Cardiac muscle cell (in vitro differentiated cells and primary cell): ENCODE measurements around the gene SENP7. TPM values are rescaled to one million over a fixed set of nuclear protein-coding genes. Genes with fewer than 3 reads are reported as not detected.

ENCODE experiments used
- DNase-seq, 2 donors: peaks; one replicate each; pipeline versions ENCODE4 v3.0.0 to v3.0.0-alpha.2; 2010 to 2017; ENCODE audit warnings: low read depth in 1 of 2, low spot score in 1 of 2
- H3K27ac ChIP-seq: fragments of 200-600 bp; sonication (generic); 2 replicates; pipeline ENCODE4 v1.5.1; 2016
- H3K27me3 ChIP-seq: fragments of 200-600 bp; sonication (generic); 2 replicates; pipeline ENCODE4 v1.6.0; 2016; ENCODE audit warnings: control low read depth
- H3K36me3 ChIP-seq: fragments of 200-600 bp; sonication (generic); 2 replicates; pipeline ENCODE4 v1.5.1; 2016; ENCODE audit warnings: control low read depth
- H3K4me1 ChIP-seq: fragments of 200-600 bp; sonication (generic); 2 replicates; pipeline ENCODE4 v1.8.1; 2017; ENCODE audit warnings: low read depth, mild to moderate bottlenecking, mixed run types
- H3K4me3 ChIP-seq: fragments of 200-600 bp; sonication (generic); 2 replicates; pipeline ENCODE4 v1.5.1; 2016; ENCODE audit warnings: mild to moderate bottlenecking
- H3K9me3 ChIP-seq: fragments of 200-600 bp; sonication (generic); 2 replicates; pipeline ENCODE4 v1.5.1; 2017; ENCODE audit warnings: low read depth, mild to moderate bottlenecking, control low read depth
- polyA plus RNA-seq: library from polyadenylated mRNA; unstranded; fragments of >200 nt; fragmentation: Nextera tagmentation; extraction: Ambion mirVana; gene quantifications from 2 replicates; pipeline ENCODE4 v1.2.1, GENCODE V29; 2016
- total RNA-seq: library from RNA; depleted of rRNA; stranded (reverse); fragments of >200 nt; gene quantifications from 2 replicates; pipeline ENCODE4 v1.2.3, GENCODE V29; 2016
- TF ChIP-seq, protein P1 (sequence below): IDR thresholded peaks from 2 replicates; pipeline ENCODE4 v1.5.1; 2012; ENCODE audit warnings: low read depth, mild to moderate bottlenecking, low read length

The SENP7 gene
- total and polyA plus RNA-seq, 2 experiments from 2014 or later, result 8.2 to 18.9 TPM

DNA sequence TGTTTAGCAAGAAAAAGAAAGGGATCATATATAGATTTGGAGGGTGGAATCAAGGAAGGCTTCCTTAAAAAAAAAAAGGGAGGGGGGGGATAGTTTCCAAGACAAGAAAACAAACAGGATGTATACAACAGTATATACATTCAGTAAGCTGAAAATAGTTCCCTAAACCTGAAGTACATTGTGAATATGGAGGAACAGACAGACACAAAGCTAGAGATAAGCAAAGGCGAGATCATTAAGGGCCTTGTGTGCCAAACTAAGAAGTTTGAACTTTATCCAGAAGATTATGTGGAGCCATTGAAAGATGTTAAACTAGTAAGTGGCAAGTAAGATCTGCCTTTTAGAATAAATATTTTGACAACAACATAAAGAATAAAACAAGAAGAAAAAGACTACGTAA lies 99.4 kb downstream of the SENP7 start:
- Histone ChIP-seq H3K36me3 (no peaks in the 10 kb centered on the region), H3K4me1 (no peaks in the 10 kb centered on the region), H3K27ac (no peak overlapping the region), H3K27me3 (no peaks in the 10 kb centered on the region), H3K4me3 (no peak overlapping the region), H3K9me3 (no peaks in the 10 kb centered on the region)
- TF ChIP-seq, protein P1, sequence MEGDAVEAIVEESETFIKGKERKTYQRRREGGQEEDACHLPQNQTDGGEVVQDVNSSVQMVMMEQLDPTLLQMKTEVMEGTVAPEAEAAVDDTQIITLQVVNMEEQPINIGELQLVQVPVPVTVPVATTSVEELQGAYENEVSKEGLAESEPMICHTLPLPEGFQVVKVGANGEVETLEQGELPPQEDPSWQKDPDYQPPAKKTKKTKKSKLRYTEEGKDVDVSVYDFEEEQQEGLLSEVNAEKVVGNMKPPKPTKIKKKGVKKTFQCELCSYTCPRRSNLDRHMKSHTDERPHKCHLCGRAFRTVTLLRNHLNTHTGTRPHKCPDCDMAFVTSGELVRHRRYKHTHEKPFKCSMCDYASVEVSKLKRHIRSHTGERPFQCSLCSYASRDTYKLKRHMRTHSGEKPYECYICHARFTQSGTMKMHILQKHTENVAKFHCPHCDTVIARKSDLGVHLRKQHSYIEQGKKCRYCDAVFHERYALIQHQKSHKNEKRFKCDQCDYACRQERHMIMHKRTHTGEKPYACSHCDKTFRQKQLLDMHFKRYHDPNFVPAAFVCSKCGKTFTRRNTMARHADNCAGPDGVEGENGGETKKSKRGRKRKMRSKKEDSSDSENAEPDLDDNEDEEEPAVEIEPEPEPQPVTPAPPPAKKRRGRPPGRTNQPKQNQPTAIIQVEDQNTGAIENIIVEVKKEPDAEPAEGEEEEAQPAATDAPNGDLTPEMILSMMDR, result no peak
- no peak for DNase-seq

DNA sequence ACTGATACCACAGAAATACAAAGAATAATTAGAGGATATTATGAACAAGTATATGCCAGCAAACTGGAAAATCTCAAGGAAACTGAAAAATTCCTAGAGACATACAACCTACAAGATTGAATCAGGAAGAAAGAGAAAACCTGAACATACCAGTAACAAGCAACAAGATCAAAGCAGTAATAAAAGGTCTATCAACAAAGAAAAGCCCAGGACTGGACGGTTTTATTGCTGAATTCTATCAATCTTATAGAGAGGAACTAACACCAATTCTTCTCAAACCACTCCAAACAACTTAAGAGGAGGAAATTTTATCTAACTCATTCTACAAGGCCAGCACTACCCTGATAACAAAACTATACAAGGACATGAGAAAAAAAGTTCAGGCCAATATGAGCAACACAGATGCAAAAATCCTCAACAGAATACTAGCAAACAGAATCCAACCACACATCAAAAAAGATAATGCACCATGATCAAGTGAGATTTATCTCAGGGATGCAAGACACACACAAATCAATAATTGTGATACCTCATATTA lies 121.5 kb downstream of the SENP7 start:
- Histone ChIP-seq H3K4me1 (no peaks in the 10 kb centered on the region), H3K27ac (no peak overlapping the region), H3K4me3 (no peak overlapping the region), H3K9me3 (no peaks in the 10 kb centered on the region), H3K27me3 (no peaks in the 10 kb centered on the region), H3K36me3 (no peaks in the 10 kb centered on the region)
- TF ChIP-seq, protein P1, result no peak
- DNase-seq, result no peak

DNA sequence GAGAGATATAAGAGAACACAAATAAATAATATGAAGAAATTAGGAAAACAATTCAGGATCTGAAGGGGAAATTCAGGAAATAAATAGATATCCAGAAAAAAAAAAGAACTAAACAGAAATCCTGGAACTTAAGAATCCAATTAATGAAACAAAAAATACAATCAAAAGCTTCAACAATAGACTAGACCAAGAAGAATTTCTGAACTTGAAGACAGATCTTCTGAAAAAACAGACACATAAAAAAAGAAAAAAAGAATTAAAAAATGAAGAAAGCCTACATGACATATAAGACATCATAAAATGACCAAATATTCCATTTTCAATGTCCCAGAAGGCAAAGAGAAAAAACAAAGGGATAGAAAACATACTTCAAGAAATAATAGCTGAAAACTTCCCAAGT lies 124.3 kb downstream of the SENP7 start:
- H3K27ac ChIP-seq, result no peak overlapping the region
- H3K4me1 ChIP-seq, result no peaks in the 10 kb centered on the region
- no peak for DNase-seq
- no peaks in the 10 kb centered on the region for H3K9me3 ChIP-seq
- no peaks in the 10 kb centered on the region for H3K36me3 ChIP-seq
- no peak overlapping the region for H3K4me3 ChIP-seq
- no peaks in the 10 kb centered on the region for H3K27me3 ChIP-seq
- TF ChIP-seq, protein P1, result no peak

DNA sequence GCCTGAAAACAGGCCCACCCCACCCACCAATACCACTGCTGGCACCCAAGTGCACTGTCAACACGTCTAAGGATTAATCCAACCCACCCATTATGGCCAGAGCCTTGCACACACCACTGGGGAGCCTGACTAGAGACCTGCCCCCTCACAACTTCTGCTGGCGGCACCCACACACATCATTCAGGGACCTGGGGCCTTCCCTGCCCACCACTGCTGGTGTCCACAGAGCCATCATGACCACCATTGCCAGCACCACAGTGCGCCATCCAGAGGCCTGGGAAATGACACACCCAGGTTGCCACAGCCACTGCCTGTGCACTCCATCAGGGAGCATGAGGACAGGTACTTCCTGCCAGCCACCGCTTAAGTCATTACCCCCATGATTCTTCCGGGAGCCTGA lies 125.7 kb downstream of the SENP7 start:
- Histone ChIP-seq H3K27me3 (no peaks in the 10 kb centered on the region), H3K36me3 (no peaks in the 10 kb centered on the region), H3K4me3 (no peak overlapping the region), H3K4me1 (no peaks in the 10 kb centered on the region), H3K9me3 (no peaks in the 10 kb centered on the region), H3K27ac (no peak overlapping the region)
- TF ChIP-seq, protein P1, result no peak
- DNase-seq, result no peak

DNA sequence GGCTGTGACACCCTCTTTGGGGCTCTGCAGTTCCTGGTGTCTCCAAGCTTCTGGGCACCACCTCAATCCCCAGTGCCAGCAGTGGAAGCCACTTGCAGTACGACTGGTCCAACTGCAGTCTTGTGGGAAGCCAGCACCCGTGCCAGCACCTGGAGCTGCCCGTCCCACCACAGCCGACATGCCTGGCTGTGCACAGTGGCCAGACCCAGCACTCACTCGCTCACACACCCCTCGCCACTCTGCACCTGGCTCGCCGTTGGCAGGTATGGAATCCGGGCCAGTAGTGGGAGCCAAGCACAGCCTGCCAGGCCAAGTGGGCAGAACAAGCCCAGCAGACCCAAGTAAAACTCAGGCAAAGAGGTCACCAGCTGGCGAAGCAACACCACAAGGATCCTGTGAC lies 128.6 kb downstream of the SENP7 start:
- H3K27ac ChIP-seq, result no peak overlapping the region
- DNase-seq, result no peak
- no peaks in the 10 kb centered on the region for H3K27me3 ChIP-seq
- H3K4me1 ChIP-seq, result no peaks in the 10 kb centered on the region
- no peak overlapping the region for H3K4me3 ChIP-seq
- TF ChIP-seq, protein P1, result no peak
- no peaks in the 10 kb centered on the region for H3K9me3 ChIP-seq
- no peaks in the 10 kb centered on the region for H3K36me3 ChIP-seq

DNA sequence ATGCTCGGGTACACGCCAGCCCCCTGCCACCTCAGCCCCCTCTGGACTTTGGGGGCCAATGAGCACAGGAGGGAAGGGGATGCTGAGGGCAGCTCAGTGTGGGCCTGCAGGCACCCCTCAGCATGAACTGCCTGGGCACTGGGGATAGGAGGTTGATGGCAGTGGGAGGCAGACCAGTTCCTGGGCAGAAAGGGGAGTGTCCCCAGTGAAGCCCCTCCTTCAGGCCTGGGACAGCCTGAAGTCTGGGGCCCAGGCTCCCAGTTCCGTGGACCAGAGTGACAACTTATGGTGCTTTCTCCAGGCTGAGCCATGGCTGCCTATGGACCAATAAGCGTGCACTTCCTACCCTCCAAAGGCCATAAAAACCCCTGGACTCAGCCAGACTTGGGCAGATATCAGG lies 129.4 kb downstream of the SENP7 start:
- H3K27me3 ChIP-seq, result no peaks in the 10 kb centered on the region
- DNase-seq, result no peak
- no peaks in the 10 kb centered on the region for H3K4me1 ChIP-seq
- H3K27ac ChIP-seq, result no peak overlapping the region
- H3K9me3 ChIP-seq, result no peaks in the 10 kb centered on the region
- H3K4me3 ChIP-seq, result no peak overlapping the region
- TF ChIP-seq, protein P1, result no peak
- no peaks in the 10 kb centered on the region for H3K36me3 ChIP-seq
